Keratinocyte (primary cell): ENCODE measurements around the gene LELP1.

Experiments
- CTCF ChIP-seq, 3 experiments: IDR thresholded peaks in 1 of 3; conservative IDR thresholded peaks in 1 of 3; optimal IDR thresholded peaks in 1 of 3; 2 replicates in 2 of 3; 3 replicates in 1 of 3; pipeline versions ENCODE3 to v1.5.1; 2011; ENCODE audit warnings: low read length in 3 of 3, mild to moderate bottlenecking in 3 of 3, moderate library complexity in 2 of 3, control low read depth in 1 of 3, inconsistent platforms in 1 of 3; ENCODE audit not compliant: insufficient read depth in 2 of 3; ENCODE audit errors: extremely low read depth in 1 of 3
- EZH2 ChIP-seq: IDR thresholded peaks from one replicate; pipeline ENCODE4 v1.6.1; 2012; ENCODE audit warnings: inconsistent platforms, mild to moderate bottlenecking, low read length, moderate library complexity

- TF ChIP-seq CTCF (optimal IDR thresholded peaks at IDR 0.05 in 1 of 3, IDR thresholded peaks at IDR 0.05 in 1 of 3, conservative IDR thresholded peaks at IDR 0.05 in 1 of 3; ENCODE audit: extremely low read depth in 1 of 3, insufficient read depth in 2 of 3, low read length in 3 of 3) (peak; percentile 33 to 65 (median 59)), EZH2 (no peak)
These were observed 35.3 kb downstream of the LELP1 start for GRCh38 chr1:153238527-153238926.
